ENCODE results near the gene SND1.

GRCh38 chr7:128055637-128056036 is 403.6 kb downstream of the SND1 start:
- TF ChIP-seq CTCF (IDR thresholded peaks at IDR 0.05; ENCODE audit: low read length) = no peak
- TF ChIP-seq EZH2 (optimal IDR thresholded peaks at IDR 0.05; ENCODE audit: low read depth, low read length) = no peak
- no peak for TF ChIP-seq EZH2phosphoT487 (IDR thresholded peaks at IDR 0.05; ENCODE audit: low read length)

Measured in MM.1S (cell line).